ENCODE results near the gene EPHA1.

Gene EPHA1

GRCh38 chr7:143373255-143373794, 35.3 kb downstream of the EPHA1 start:
- DNase-seq (ENCODE audit: low read depth) = no peak

- no peak for DNase-seq (ENCODE audit: low read depth)
Measured at GRCh38 chr7:143372070-143372469, 36.6 kb downstream of the EPHA1 start.

GRCh38 chr7:143369678-143370651, 38.7 kb downstream of the EPHA1 start:
- DNase-seq (ENCODE audit: low read depth) = no peak

GRCh38 chr7:143368387-143368786, 40.3 kb downstream of the EPHA1 start:
- no peak for DNase-seq (ENCODE audit: low read depth)

GRCh38 chr7:143367972-143368371, 40.7 kb downstream of the EPHA1 start:
- DNase-seq (ENCODE audit: low read depth) = no peak

- no peak for DNase-seq (ENCODE audit: low read depth)
Measured at GRCh38 chr7:143363016-143363937, 45.4 kb downstream of the EPHA1 start.

GRCh38 chr7:143362131-143363015, 46.3 kb downstream of the EPHA1 start, which contains the start of gene FAM131B:
Gene FAM131B, minus strand, starts transcription at chr7:143362713. Its CDS starts 110 bp downstream, at chr7:143362603.
- DNase-seq (ENCODE audit: low read depth) = no peak

- DNase-seq (ENCODE audit: low read depth) = no peak
Measured at GRCh38 chr7:143361552-143362130, 47.0 kb downstream of the EPHA1 start.

- no peak for DNase-seq (ENCODE audit: low read depth)
Measured at GRCh38 chr7:143360788-143361551, 47.7 kb downstream of the EPHA1 start.

- no peak for DNase-seq (ENCODE audit: low read depth)
Measured at GRCh38 chr7:143359771-143360353, 48.8 kb downstream of the EPHA1 start.

GRCh38 chr7:143358626-143359025, 50.0 kb downstream of the EPHA1 start:
- DNase-seq (ENCODE audit: low read depth) = no peak

GRCh38 chr7:143356414-143357050, 52.1 kb downstream of the EPHA1 start:
- no peak for DNase-seq (ENCODE audit: low read depth)

GRCh38 chr7:143355450-143356385, 52.9 kb downstream of the EPHA1 start:
- no peak for DNase-seq (ENCODE audit: low read depth)

- no peak for DNase-seq (ENCODE audit: low read depth)
Measured at GRCh38 chr7:143354965-143355364, 53.7 kb downstream of the EPHA1 start.

- DNase-seq (ENCODE audit: low read depth) = no peak
Measured at GRCh38 chr7:143354376-143354775, 54.3 kb downstream of the EPHA1 start.

GRCh38 chr7:143352531-143353002, 56.1 kb downstream of the EPHA1 start:
- no peak for DNase-seq (ENCODE audit: low read depth)

- no peak for DNase-seq (ENCODE audit: low read depth)
Measured at GRCh38 chr7:143351574-143351973, 57.1 kb downstream of the EPHA1 start.

GRCh38 chr7:143351060-143351459, 57.6 kb downstream of the EPHA1 start:
- no peak for DNase-seq (ENCODE audit: low read depth)
